ENCODE measurements around the gene CNTN6.

- TF ChIP-seq CTCF (IDR thresholded peaks at IDR 0.05) (no peak), ZFX (IDR thresholded peaks at IDR 0.05; ENCODE audit: borderline replicate concordance) (no peak)
Observed at GRCh38 chr3:1055870-1056269, 37.0 kb upstream of the CNTN6 start.
